Measurements from ENCODE around the gene CRTC3. TPM values are rescaled to one million over a fixed set of nuclear protein-coding genes. Genes with fewer than 3 reads are reported as not detected.

The CRTC3 gene
- total and polyA plus RNA-seq, 2 donors (not counting 3 experiments of a cell fraction or from before 2014, with no cell fraction given) = 16.2 to 26.4 TPM

- Histone ChIP-seq H3K79me2 (ENCODE audit: control insufficient read depth, insufficient read depth, low read length) (no peaks in the 10 kb centered on the region), H3K36me3 (ENCODE audit: control insufficient read depth in 2 of 2, extremely low read depth in 1 of 2, insufficient read depth in 2 of 2, low read length in 2 of 2) (no peaks in the 10 kb centered on the region), H3K27ac (ENCODE audit: insufficient read depth, low read depth, low read length) (no peak overlapping the region), H3K4me2 (ENCODE audit: insufficient read depth, low read length) (no peak overlapping the region), H3K9me3 (replicated peaks; ENCODE audit: control insufficient read depth, insufficient read depth, low read length) (no peaks in the 10 kb centered on the region), H3K4me1 (ENCODE audit: control insufficient read depth, extremely low read depth, insufficient read depth, low read length) (peaks cover 4% of the 10 kb centered on the region), H3K9ac (replicated peaks; ENCODE audit: extremely low read depth, insufficient read depth, low read length) (no peak overlapping the region), H2AFZ (ENCODE audit: low read depth, low read length) (no peak overlapping the region), H4K20me1 (replicated peaks; ENCODE audit: control insufficient read depth, extremely low read depth, insufficient read depth, low read length) (no peaks in the 10 kb centered on the region), H3K4me3 (replicated peaks in 1 of 3; ENCODE audit: insufficient read depth in 1 of 3, low read depth in 1 of 3, low read length in 3 of 3) (no peak overlapping the region), H3K9me1 (replicated peaks; ENCODE audit: control insufficient read depth, extremely low read depth, insufficient read depth, low read length) (no peaks in the 10 kb centered on the region), H3K27me3 (ENCODE audit: control insufficient read depth in 2 of 2, insufficient read depth in 2 of 2, low read length in 2 of 2) (no peaks in the 10 kb centered on the region)
- FAIRE-seq (no peak), DNase-seq (ENCODE audit: low read depth, low spot score) (peak; percentile 34)
- TF ChIP-seq, protein P1, sequence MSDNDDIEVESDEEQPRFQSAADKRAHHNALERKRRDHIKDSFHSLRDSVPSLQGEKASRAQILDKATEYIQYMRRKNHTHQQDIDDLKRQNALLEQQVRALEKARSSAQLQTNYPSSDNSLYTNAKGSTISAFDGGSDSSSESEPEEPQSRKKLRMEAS (IDR thresholded peaks at IDR 0.05; ENCODE audit: insufficient read depth, insufficient read length) = no peak
- TF ChIP-seq GATA2 (IDR thresholded peaks at IDR 0.05; ENCODE audit: insufficient read depth, insufficient read length, low read depth, low read length) = peak; percentile 22
- no peak for TF ChIP-seq JUN (IDR thresholded peaks at IDR 0.05; ENCODE audit: borderline replicate concordance, insufficient read depth, insufficient read length, low read depth)
- CTCF ChIA-PET = no interaction called here
- intact Hi-C loops (cut with micrococcal nuclease) (no loop called here), dilution Hi-C loops (cut with MboI; ENCODE audit: extremely low pct_ligation_motif_present, low sequenced_read_pairs) (no loop called here)
- BruUV-seq (replicated peaks) = no TSS peak
- POLR2A ChIA-PET = no interaction called here
These were observed 28.4 kb downstream of the CRTC3 start for GRCh38 chr15:90558171-90558573.

DNA sequence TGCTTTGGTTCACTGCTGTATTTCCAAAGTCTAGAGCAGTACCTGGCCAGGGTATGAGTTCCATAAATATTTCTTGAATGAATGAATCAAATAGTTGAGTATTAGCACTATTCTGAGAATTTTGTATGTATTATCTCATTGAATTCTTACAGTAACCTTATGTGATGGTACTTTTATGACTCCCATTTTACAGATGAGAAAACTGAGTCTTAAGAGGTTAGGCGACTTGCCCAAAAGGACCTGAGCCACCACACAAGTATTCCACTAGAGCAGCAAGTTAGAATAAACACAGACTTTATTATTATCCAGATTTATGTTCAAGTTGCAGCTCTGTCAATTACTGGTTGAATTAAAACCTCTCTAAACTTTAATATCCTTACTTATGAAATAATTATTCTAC is 29.4 kb downstream of the CRTC3 start:
- Histone ChIP-seq H3K9me3 (replicated peaks; ENCODE audit: control insufficient read depth, insufficient read depth, low read length) (no peaks in the 10 kb centered on the region), H3K36me3 (ENCODE audit: control insufficient read depth in 2 of 2, extremely low read depth in 1 of 2, insufficient read depth in 2 of 2, low read length in 2 of 2) (no peaks in the 10 kb centered on the region), H3K9me1 (replicated peaks; ENCODE audit: control insufficient read depth, extremely low read depth, insufficient read depth, low read length) (no peaks in the 10 kb centered on the region), H3K79me2 (ENCODE audit: control insufficient read depth, insufficient read depth, low read length) (no peaks in the 10 kb centered on the region), H3K4me2 (ENCODE audit: insufficient read depth, low read length) (no peak overlapping the region), H3K4me3 (replicated peaks in 1 of 3; ENCODE audit: insufficient read depth in 1 of 3, low read depth in 1 of 3, low read length in 3 of 3) (no peak overlapping the region), H3K9ac (replicated peaks; ENCODE audit: extremely low read depth, insufficient read depth, low read length) (no peak overlapping the region), H3K27ac (ENCODE audit: insufficient read depth, low read depth, low read length) (no peak overlapping the region), H4K20me1 (replicated peaks; ENCODE audit: control insufficient read depth, extremely low read depth, insufficient read depth, low read length) (no peaks in the 10 kb centered on the region), H3K27me3 (ENCODE audit: control insufficient read depth in 2 of 2, insufficient read depth in 2 of 2, low read length in 2 of 2) (no peaks in the 10 kb centered on the region), H2AFZ (ENCODE audit: low read depth, low read length) (no peak overlapping the region), H3K4me1 (ENCODE audit: control insufficient read depth, extremely low read depth, insufficient read depth, low read length) (peaks cover 8% of the 10 kb centered on the region)
- dilution Hi-C loops (cut with MboI; ENCODE audit: extremely low pct_ligation_motif_present, low sequenced_read_pairs) = no loop called here
- ChIA-PET CTCF (no interaction called here), POLR2A (no interaction called here)
- DNase-seq (ENCODE audit: low read depth, low spot score) (no peak), FAIRE-seq (no peak)
- no TSS peak for BruUV-seq (replicated peaks)
- intact Hi-C loops (cut with micrococcal nuclease) = no loop called here
- TF ChIP-seq CTCF (IDR thresholded peaks at IDR 0.05; ENCODE audit: extremely low read depth in 1 of 2, insufficient read depth in 1 of 2, low read depth in 1 of 2, low read length in 2 of 2) = no peak
- TF ChIP-seq POLR2A (IDR thresholded peaks at IDR 0.05; ENCODE audit: low read depth, low read length) = no peak
- TF ChIP-seq POLR2AphosphoS5 (IDR thresholded peaks at IDR 0.05; ENCODE audit: insufficient read depth, low read depth, low read length) = no peak
- TF ChIP-seq MYC (IDR thresholded peaks at IDR 0.05; ENCODE audit: low read depth, low read length) = no peak
- TF ChIP-seq FOS (IDR thresholded peaks at IDR 0.05; ENCODE audit: borderline replicate concordance, insufficient read depth, low read length) = no peak
- TF ChIP-seq GATA2 (IDR thresholded peaks at IDR 0.05; ENCODE audit: insufficient read depth, insufficient read length, low read depth, low read length) = no peak
- TF ChIP-seq JUN (IDR thresholded peaks at IDR 0.05; ENCODE audit: borderline replicate concordance, insufficient read depth, insufficient read length, low read depth) = no peak
- TF ChIP-seq, protein P1 (IDR thresholded peaks at IDR 0.05; ENCODE audit: insufficient read depth, insufficient read length) = no peak
- TF ChIP-seq EZH2 (IDR thresholded peaks at IDR 0.05; ENCODE audit: borderline replicate concordance, low read depth, low read length, severe bottlenecking) = no peak
